Loucy (cell line): ENCODE measurements around the gene HIRA.

Experiments used
- EZH2phosphoT487 ChIP-seq: fragments of 200-600 bp; IDR thresholded peaks from 2 replicates; pipeline ENCODE4 v1.6.1; 2018; ENCODE audit warnings: antibody characterized with exemption, mild to moderate bottlenecking, moderate library complexity, borderline replicate concordance
- TF ChIP-seq, protein P1 (sequence below): fragments of 200-600 bp; sonication (generic); conservative IDR thresholded peaks from 2 replicates; pipeline ENCODE4 v1.5.1; 2014; ENCODE audit warnings: mild to moderate bottlenecking, antibody characterized with exemption, low read length

DNA sequence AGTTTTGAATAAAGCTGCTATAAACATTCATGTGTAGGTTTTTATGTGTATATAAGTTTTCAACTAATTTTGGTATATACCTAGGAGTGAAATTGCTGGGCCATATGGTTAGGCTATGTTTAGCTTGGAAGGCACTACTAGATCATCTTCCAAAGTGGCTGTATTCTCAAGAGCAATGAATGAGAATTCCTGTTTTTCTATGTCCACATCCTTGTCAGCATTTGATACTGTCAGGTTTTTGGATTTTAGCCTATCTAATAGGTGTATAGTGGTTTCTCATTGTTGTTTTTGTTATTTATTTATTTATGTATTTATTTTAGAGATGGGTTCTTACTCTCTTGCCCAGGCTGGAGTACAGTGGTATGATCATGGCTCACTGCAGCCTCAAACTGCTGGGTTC, 113.7 kb downstream of the HIRA start:
- TF ChIP-seq, protein P1, sequence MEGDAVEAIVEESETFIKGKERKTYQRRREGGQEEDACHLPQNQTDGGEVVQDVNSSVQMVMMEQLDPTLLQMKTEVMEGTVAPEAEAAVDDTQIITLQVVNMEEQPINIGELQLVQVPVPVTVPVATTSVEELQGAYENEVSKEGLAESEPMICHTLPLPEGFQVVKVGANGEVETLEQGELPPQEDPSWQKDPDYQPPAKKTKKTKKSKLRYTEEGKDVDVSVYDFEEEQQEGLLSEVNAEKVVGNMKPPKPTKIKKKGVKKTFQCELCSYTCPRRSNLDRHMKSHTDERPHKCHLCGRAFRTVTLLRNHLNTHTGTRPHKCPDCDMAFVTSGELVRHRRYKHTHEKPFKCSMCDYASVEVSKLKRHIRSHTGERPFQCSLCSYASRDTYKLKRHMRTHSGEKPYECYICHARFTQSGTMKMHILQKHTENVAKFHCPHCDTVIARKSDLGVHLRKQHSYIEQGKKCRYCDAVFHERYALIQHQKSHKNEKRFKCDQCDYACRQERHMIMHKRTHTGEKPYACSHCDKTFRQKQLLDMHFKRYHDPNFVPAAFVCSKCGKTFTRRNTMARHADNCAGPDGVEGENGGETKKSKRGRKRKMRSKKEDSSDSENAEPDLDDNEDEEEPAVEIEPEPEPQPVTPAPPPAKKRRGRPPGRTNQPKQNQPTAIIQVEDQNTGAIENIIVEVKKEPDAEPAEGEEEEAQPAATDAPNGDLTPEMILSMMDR: no peak
- no peak for TF ChIP-seq EZH2phosphoT487
